ENCODE measurements around the gene FEM1B.

The FEM1B gene

DNA sequence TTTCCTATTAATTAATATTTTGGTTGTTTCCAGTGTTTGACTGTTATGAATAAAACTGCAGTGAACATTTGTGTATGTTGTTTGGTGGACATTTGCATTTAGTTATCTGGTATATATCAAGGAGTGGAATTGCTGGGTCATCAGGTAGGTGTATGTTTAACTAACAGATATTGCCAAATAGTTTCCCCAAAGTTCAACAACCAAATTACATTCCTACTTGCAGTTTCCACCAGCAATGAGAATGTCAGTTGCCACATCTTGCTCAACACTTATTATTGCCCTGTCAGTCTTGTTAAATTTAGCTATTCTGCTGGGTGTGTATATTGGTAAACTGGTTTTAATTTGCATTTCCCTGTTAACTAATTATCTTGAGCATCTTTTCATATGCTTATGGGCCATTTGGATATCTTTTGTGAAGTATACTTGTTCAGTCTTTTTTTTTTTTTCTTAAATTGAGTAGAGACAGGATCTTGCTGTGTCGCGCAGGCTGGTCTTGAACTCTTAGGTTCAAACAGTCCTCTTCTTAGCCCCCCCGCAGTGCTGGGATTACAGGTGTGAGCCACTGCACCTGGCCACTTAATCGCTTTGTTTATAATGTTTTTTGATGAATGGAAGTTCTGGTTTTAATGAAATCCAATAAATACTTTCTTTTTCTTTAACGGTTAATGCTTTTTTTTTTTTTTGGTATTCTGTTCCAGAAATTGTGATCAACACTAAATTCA lies 7.9 kb downstream of the FEM1B start:
- DNase-seq (ENCODE audit: low read depth), result no peak

DNA sequence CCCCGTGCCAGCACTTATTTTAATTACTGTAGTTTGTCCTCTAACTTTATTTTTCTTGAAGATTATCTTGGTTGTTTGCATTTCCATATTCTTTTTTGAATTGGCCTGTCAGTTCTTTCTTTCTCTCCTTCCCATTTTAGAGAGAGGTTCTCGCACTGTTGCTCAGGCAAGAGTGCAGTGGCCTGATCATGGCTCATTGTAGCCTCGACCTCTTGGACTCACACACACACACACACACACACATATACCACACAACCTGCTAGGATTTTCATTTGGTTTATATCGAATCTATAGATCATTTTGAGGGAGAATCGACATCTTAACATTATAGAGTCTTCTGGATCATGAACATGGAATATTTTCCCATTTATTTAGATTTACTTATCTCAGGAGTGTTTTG lies 8.7 kb downstream of the FEM1B start:
- DNase-seq (ENCODE audit: low read depth), result no peak

DNA sequence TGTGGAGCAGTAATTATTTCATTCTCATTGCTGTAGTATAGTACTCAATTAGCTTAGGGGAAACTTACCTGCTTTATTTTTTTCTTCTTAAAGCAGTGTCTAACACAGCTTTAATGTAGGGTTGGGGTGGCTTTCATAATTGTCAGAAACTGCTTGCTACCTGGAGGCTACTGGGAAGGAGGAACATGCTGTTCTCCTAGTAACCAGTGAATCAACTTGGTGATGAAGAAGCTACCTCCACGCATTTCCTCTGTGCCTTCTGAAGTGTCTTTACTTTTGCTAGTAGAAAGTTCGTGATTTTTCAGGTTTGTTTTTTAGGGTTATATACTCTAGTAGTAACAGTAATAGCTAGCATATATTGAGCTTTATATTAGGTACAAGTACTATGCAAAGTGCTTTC lies 11.5 kb downstream of the FEM1B start:
- DNase-seq (ENCODE audit: low read depth), result no peak

DNA sequence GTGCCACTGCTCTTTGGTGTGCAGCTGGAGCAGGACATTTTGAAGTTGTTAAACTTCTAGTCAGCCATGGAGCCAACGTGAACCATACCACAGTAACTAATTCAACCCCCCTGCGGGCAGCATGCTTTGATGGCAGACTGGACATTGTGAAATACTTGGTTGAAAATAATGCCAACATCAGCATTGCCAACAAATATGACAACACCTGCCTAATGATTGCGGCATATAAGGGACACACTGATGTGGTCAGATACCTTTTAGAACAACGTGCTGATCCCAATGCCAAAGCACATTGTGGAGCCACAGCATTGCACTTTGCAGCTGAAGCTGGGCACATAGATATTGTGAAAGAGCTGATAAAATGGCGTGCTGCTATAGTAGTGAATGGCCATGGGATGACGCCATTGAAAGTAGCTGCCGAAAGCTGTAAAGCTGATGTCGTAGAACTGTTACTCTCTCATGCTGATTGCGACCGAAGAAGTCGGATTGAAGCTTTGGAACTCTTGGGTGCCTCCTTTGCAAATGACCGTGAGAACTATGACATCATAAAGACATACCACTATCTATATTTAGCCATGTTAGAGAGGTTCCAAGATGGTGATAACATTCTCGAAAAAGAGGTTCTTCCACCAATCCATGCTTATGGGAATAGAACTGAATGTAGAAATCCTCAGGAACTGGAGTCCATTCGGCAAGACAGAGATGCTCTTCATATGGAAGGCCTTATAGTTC lies 12.2 kb downstream of the FEM1B start:
- no peak for DNase-seq (ENCODE audit: low read depth)

DNA sequence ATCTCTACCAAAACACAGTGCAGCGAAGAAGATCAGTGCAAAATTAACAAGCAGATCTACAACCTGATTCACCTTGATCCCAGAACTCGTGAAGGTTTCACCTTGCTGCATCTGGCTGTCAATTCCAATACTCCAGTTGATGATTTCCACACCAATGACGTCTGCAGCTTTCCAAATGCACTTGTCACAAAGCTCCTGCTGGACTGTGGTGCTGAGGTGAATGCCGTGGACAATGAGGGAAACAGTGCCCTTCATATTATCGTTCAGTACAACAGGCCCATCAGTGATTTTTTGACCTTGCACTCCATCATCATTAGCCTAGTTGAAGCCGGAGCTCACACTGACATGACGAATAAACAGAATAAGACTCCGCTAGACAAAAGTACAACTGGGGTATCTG lies 13.2 kb downstream of the FEM1B start:
- DNase-seq (ENCODE audit: low read depth), result no peak

DNA sequence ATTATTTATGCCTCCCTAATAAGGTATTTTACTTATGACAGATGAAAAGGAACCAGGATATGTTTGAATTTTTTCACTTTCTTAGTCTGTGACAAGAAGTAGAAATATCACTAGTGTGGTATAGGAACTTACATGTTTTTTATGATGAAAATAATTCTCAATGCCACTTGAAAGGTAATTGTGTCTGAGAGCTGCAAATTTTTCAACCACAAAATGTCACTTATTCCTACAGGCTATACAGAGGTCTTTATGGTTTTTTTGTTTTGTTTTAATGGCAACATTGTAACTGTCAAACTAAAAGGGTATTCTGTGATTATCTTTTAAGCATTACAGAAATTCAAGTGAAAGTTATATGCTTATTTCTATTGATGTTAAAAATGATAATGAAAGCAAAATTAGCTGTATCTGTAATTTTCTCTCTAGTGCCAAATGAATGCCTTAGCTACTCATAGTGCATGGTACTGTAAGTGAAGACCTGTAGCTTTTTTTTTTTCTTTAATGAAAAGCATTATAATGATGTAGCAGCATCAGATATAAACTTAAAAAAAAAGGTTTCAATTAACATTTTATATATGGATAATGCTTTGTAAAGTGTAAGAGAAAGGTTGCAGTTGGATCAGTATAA lies 14.7 kb downstream of the FEM1B start:
- no peak for DNase-seq (ENCODE audit: low read depth)

DNA sequence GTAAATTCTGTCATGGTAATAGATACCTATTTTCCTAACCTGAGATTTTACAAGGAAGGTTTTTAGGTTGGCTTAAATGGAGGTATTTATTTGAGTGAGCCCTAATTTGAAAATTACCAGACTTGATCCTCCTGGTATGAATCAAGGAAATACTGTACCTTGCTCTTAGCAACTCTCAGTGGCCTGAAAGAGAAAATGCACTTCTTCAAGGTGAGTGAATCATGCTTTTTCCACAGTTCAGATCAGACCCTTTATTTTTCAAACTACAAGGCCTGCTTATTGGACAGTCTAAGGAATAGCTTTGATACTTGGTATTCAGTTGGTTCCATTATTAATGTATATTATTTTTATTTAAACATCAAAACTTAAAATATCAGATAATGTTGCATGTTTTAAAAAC lies 15.4 kb downstream of the FEM1B start:
- no peak for DNase-seq (ENCODE audit: low read depth)

DNA sequence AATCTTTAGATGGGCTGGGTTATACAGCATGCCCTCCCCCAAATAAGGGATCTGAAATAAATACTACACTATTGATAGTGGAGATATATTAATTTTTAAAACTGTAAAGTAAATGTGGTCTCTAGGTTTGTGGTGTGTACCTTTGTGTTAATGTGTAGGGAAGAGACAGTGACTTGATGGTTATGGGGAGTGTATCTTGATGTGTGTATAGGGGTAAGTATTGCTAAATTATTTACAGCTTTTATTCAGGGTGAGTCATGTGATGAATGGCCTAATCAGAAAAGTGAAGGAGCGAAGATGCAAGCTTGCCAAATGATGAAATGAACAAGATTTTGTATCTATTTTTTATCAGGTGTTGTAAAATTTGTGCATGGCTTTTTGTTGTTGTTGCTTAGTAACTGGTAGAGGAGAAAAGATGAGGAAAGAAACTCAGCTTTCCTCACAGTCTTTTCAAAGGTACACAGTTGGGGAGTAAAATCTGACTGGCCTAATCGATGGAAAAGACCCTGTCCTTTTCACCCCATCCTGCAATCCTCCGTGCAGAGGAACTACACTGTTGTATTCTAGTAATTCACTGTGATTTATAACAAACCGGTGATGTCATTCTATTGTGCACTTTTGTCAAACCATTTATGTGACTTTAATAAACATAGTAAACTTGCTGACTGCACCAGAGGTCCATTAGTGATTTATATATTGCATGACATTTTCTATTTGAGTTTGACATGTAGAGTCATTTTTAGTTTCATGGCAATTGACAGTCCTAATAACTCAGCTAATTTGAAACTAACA lies 17.7 kb downstream of the FEM1B start:
- DNase-seq (ENCODE audit: low read depth), result no peak

DNA sequence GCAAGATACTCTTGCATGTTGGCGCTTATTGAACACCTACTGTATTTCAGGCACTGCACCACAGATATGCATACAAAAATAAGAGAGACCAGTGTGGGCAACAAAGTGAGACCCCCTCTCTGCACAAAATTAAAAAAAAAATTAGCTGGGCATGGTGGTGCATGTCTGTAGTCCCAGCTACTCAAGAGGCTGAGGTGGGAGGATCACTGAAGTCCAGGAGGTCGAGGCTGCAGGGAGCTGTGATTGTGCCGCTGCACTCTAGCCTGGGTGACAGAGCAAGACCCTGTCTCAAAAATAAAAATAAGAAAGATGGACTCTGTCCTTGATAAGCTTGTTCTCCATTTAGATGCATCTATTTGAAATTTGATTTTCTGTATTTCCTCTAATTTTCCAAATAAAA lies 20.8 kb downstream of the FEM1B start:
- no peak for DNase-seq (ENCODE audit: low read depth)

DNA sequence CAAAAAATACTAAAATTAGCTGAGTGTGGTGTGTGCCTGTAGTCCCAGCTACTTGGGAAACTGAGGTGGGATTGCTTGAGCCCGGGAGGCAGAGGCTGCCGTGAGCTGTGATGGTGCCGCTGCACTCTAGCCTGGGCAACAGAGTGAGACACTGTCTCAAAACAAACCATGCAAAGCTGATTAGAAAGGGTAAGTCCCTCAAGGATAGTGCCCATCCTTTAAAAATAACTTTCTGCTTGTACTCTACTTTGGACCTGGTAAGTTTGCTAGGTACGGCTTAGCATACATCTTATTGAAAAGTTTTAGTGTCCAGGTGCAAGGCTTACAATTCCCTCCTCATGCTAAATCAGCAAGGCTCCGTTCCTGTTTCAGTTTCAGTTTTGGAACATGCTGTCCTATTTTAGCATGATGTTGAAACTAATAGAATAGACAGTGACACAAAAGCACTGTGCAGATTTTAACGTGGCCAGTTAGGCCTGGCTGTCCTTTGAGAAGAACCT lies 21.4 kb downstream of the FEM1B start:
- DNase-seq (ENCODE audit: low read depth), result no peak

DNA sequence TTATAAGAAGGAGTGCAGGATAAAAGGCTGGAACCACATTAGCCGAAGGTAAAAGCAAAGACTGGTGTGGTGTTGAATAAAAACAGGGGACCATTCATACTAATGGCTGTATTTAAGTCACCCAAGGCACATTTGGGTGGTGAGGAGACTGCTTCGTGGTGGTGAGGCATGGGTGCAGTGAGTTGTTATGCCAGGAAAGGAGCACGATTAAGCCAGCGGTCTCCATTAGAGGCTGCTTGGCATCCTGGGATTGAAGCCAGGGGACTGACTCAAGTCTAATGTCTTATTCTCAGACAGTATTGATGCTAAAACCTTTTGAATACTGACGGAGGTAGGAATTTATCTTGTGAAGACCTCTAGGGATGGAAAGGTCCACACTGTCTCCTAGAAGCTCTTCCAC lies 21.9 kb downstream of the FEM1B start:
- no peak for DNase-seq (ENCODE audit: low read depth)

DNA sequence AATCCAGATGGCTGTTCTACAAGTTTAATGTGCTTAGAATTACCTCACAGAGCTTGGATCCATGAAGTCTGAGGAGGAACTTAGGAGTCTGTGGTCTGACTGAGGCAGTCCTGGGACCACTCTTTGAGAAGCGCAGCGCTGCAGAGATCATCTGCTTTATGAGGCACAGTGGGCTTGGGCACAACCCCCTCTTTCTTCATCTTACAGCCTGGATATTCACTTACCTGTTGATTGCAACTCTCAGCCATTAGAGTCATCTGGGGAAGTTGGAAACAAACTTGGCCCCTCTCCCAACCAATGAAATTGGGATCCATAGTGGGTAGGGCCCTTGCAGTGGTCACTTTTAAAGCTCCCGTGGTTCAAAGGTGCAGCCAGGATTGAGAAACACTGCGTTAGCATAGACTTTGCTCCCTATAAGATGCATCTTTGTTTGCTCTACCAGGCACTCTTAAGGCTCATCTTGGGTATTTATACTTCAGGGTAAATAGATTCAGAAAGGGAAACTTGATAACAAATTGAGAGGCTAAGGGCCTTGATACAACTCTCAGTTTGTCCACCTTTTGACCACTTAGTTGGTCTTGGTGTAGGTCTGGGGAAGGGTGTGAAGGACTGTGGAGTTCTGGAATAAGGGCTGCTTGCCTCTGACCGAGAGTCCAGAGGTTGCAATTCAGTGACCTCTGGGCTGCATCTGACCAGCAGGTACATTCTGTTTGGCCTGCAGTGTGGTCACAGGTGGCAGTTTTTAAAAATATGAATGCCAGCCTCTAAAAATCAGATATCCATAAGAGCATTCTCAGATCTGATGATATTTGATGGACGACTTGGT lies 22.8 kb downstream of the FEM1B start:
- DNase-seq (ENCODE audit: low read depth), result no peak

DNA sequence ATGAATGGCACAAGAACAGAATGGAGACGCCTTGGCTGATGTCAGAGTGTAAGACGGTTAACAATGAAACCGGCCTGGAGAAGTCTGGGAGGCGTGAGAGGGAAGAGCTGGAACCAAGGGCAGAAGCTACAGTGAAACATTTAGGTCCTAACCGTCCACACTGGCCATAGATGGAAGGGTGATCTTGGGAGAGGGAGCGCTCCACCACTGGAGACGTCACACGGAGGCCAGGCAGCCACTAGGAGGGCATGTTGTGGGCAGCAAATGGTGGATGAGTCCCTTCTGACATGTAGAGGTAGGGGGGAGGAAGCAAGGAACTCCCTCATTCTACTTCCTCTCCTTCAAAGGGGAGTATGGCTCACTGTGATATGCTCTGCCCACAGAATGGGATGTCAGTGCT lies 23.8 kb downstream of the FEM1B start:
- no peak for DNase-seq (ENCODE audit: low read depth)

DNA sequence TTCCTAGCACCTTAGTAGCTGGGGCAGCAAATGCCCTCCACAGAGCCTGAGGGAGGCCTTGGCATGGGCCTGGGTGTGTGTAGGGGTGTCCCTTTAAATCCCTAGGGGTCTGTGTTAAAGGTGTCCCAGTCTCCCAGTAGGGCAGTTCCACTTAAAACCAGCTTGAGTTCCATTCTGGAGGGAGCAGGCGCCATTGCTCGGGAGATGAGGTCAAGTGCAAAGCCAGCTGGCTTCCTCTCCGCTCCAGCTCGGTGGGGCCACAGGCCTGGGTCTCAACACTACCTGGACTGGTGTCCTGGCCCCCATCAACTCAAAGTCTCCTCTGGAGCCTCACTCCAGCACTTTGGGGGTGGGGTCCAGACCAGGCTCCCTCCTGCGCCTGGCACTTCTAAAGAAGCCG lies 25.2 kb downstream of the FEM1B start:
- no peak for DNase-seq (ENCODE audit: low read depth)

DNA sequence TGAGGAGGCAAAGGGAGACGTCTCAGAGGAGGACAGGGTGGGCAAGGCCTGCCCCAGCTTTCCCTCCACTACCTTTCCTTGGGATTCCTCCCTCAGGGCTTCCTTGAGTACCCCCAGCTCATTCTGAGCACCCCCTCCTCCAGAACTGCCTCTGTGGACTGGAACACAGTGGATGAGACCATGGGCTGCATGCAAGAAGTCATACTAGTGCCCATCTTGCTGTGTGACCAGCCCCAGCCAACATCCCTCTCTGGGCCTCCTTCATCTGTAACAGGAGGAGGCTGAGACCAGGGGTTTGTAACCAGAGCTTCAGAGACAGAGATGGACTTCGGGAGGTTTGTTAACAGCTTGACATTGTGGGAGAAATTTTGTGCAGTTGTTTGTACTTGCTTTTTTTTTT lies 25.6 kb downstream of the FEM1B start:
- no peak for DNase-seq (ENCODE audit: low read depth)

DNA sequence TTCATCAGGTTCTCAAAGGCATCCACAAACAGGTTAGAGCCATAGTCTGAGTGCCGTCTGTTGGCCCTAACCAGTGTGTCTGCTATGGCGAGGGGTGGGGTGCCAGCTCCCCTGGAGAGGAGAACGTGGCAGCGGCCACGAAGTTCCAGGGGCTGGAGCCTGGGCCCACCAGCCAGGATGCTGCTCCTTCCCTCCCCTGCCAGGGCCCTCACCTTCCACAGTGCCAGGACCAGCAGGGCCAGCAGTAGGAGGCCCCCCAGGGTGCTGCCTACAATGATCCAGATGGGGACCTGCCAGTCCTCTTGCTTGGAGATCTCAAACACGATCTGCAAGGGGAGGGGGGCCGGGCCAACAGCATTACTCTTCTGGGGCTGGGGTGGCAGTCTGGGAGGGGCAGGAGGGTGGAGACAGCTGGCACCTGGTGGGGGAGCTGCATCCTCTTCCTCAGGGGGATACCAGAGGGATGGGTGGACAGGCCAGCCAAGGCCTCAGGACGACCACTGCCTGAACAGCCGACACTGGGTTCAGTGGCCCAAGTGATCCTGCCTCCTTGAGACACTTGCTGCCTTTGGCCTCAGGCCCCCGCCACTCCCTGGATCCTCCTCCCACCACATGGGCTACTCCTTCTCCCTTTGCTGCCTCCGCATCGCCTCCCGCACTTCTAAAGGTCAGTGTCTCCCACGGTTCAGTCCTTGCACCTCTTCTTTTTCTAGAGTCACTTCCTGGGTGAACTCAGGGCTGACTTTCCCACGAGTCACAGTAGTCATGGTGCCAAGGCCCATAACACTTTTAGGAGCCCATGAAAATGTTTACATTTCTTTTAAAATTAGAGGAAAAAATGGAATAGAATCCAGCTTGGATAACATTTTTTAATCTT lies 26.3 kb downstream of the FEM1B start:
- no peak for DNase-seq (ENCODE audit: low read depth)

DNA sequence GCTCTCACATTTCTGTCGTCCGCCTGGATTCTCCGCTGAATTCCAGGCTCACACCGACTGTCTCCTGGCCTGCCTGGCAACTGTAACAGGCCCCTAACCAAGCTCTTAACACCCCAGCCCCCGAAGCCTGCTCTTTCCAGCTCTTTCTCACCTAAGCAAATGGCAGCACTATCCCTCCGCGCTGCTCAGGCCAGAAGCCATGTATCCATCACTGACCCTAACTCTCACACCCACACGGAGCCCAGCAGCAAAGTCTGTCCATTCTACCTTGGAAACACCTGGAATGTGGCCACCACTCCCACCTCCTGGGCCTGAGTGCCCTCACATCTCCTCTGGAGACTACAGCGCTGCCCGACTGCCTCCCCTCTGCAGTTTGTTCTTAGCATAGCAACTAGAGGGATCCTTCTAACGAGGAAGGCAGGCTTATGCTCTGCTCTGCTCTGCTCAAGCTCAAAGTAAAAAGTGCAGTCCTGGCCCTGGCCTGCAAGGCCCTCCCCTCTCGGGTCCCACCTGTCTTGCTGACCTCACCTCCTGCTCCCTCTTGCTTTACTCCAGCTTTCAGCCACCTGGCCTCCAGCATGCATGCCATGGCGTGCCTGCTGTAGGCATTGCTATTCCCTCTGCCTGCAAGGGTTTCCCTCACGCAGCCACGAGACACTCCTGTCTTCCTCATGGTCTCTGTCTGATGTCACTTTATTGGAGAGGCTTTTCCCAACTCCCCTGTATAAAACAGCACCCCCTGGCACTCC lies 27.2 kb downstream of the FEM1B start:
- no peak for DNase-seq (ENCODE audit: low read depth)

DNA sequence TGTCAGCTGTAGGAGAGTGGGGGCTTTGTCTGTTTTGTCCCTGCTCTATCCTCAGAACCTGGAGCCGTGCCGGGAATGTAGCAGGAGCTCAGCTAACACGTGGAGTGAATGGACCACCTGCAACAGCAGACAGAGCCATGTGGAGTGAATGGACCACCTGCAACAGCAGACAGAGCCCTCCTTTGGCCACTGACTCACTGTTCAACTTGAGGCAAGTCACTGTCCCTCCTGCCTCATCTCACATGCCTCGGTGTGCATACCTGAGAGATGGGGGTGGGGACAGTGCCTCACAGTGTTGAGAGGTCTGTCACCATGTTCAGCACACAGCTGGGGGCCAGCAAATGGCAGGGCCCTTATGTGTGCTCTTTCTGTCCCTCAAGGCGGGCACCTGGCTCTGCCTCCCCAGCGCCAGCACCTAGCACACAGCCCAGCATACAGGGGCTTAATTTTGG lies 27.9 kb downstream of the FEM1B start:
- no peak for DNase-seq (ENCODE audit: low read depth)

DNA sequence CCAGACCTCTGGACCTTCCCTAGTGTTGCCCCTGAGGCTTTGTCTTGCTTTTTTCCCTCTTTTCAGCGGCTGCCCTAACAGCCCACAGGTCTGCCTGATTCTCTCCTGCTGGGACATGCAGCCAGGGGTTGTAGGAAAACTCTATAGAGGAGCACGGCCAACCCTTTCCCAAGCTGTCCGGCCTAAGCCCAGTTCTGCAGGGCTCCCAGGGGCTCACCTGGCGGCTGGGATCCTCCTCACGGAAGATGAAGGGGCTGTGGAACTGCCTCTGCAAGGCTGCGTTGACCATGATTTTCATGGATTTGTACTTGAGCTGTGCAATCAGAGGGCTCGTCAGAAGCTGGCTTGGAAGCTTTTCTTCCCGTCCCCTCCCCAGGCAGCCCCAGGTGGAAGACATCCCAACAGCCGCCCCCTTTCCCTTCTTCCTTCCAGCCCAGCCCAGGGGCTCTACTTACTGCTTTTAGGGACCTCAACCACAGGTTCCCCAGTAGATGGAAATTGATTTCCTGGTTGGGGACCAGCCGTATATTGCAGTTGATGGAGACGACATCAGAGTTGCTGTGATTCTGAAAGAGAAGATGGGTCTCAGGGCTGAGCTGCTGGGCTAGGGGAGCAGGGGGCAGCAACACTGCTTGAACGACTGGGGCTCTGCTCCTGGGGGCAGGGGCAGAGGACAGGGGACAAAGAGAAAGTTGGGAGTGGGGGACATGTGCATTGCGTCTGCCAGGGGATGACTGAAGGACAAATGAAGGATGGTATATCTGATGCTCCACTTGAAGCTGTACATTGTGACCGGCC lies 29.8 kb downstream of the FEM1B start:
- no peak for DNase-seq (ENCODE audit: low read depth)

All from HS-5 (cell line).